Lower leg skin (tissue), 3 donors: ENCODE results near the gene DSCAML1.

ENCODE experiments used
- CTCF ChIP-seq, 3 donors: fragments of 450-650 bp; IDR thresholded peaks; one replicate each; pipeline ENCODE4 v1.5.1; 2016; ENCODE audit warnings: antibody characterized with exemption in 3 of 3, mild to moderate bottlenecking in 3 of 3, moderate library complexity in 2 of 3
- POLR2A ChIP-seq, 2 donors: fragments of 450-650 bp; IDR thresholded peaks; one replicate each; pipeline ENCODE4 v1.6.1; 2016 to 2017; ENCODE audit warnings: antibody characterized with exemption in 2 of 2, mild to moderate bottlenecking in 1 of 2, moderate library complexity in 1 of 2

DNA sequence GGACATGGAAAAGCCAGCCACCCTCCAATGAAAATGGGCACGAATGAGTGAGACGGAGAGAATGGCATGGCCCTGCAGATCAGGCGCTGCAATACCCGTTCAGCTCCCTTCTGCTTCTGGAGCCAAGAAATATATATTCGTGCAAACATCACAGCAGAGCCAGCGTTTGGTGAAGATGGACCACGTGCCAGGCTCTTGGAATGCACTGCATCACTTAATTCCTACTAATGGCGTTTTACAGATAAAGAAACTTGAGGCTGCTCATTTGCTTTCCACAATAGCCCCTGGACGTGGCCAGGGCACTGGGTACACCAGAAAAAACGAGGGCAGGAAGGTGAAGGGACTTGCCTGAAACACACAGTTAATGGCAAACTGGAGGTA, 29.2 kb upstream of the DSCAML1 start:
- no peak for TF ChIP-seq CTCF (IDR thresholded peaks at IDR 0.05)
- no peak for TF ChIP-seq POLR2A (IDR thresholded peaks at IDR 0.05)
